Measurements from ENCODE around the gene AS3MT.

GRCh38 chr10:102918817-102919245 lies 49.6 kb downstream of the AS3MT start:
- TF ChIP-seq EZH2 (IDR thresholded peaks at IDR 0.05; ENCODE audit: low read length) (no peak), CTCF (optimal IDR thresholded peaks at IDR 0.05 in 1 of 3, IDR thresholded peaks at IDR 0.05 in 1 of 3, conservative IDR thresholded peaks at IDR 0.05 in 1 of 3; ENCODE audit: extremely low read depth in 1 of 3, insufficient read depth in 2 of 3, low read length in 3 of 3) (no peak)

Data from keratinocyte (primary cell).